Measurements from ENCODE around the gene MINDY1. TPM values are rescaled to one million over a fixed set of nuclear protein-coding genes. Genes with fewer than 3 reads are reported as not detected.

MINDY1 gene
- total RNA-seq, 2 experiments from 2014 or later: 14.6 to 15.1 TPM

DNA sequence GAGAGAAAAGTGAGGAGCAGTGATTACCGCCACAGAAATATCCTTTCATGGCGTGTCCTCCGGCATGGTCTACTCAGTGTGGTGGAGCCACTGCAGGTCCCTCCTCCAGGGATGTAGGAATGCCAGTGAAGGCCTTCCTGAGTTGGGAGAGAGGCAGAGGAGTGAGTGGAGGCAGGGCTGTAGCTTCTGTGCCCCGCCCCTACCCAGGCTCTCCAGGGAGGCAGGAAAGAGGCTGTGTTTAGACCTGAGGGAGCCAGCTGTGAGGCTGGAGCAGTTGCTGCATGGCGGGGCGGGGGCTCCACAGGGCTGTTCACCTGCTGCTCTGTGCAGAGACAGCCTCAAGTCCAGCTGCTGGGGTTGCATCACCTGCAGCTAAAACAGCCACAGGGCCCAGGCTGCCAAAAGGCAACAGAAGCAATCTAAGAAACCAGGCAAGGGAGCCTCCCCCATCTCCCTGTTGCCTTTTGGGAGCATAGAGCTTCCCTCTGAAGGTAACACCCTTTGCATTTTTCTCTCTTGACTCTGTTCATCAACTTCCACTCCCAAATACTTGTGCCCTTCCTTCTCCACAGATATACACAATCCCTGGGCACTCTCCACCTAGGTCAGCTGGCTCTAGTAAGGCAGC, 25.4 kb downstream of the MINDY1 start:
- no peak for DNase-seq
- CTCF ChIA-PET: interaction anchor here (0.6 to 14.7 kb wide), 8 partner anchors 7 to 412 kb away, joined by 3 to 171 read pairs (median 4); partner anchors contain the start of genes MINDY1 and MLLT11
- Mint-ChIP-seq H3K36me3 (ENCODE audit: low read depth) (no peaks in the 10 kb centered on the region), H3K27me3 (ENCODE audit: low read depth) (no peaks in the 10 kb centered on the region), H3K4me3 (no peak overlapping the region), H3K4me1 (ENCODE audit: low read depth) (peaks cover 30% of the 10 kb centered on the region), H3K27ac (no peak overlapping the region), H3K9me3 (no peaks in the 10 kb centered on the region)
- intact Hi-C loops (cut with micrococcal nuclease): no loop called here

DNA sequence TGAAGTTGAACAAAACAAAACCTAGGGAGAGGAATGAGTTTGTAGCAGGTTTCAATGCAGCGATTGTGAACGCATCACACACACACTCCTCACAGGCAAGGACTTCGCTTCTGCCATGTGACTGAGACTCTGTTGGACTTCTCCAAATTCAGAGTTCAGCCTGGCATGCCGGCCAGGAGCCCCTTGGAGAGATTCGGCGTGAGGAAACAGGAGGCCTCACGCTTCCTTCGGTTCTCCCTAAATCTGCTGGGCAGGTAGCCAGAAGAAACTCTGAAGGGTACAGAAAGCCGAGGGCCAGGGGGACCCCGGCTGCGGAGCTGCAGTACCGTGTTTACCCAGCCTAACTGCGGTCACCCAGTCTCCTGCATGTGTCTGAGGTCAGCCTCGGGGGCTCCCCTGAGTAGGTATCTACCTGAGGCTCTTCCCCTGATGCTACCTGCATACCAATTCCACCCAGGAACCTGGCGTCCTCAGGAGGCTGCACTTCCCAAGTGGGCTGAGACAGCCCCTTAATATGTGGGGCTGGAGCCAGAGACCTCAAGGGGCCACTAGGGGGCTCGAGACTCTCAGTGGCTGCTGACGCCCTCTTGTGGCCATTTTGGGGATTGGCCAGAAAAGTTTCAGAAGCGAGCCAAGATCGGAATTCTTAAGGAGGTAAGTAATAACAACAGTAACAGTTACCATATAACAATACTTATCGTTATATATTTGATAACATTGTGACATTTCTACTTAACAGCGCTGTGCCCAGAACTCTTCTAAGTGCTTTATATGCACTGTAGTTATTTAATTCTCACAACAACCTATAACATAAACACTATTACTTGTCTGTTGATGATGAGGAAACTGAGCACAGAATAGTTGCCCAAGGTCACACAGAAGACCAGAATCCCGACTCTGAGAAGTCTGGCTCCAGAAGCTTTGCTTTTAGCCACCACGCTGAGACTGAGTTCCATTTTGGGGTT, 27.3 kb downstream of the MINDY1 start:
- CTCF ChIA-PET: interaction anchor here (0.5 to 14.7 kb wide), 11 partner anchors 9 to 417 kb away, joined by 3 to 171 read pairs (median 5); partner anchors contain the start of genes MINDY1 and MLLT11
- Mint-ChIP-seq H3K36me3 (ENCODE audit: low read depth) (no peaks in the 10 kb centered on the region), H3K27ac (peak overlapping the region; percentile 53), H3K4me3 (peak overlapping the region; percentile 43), H3K4me1 (ENCODE audit: low read depth) (peaks cover 39% of the 10 kb centered on the region), H3K9me3 (no peaks in the 10 kb centered on the region), H3K27me3 (ENCODE audit: low read depth) (no peaks in the 10 kb centered on the region)
- peak; percentile 94 for DNase-seq
- intact Hi-C loops (cut with micrococcal nuclease): loop anchor here (1.0 to 10.0 kb wide), 10 partner anchors 17 to 615 kb away; partner anchors contain the start of genes ARNT, CTSS, MINDY1 and RPRD2

DNA sequence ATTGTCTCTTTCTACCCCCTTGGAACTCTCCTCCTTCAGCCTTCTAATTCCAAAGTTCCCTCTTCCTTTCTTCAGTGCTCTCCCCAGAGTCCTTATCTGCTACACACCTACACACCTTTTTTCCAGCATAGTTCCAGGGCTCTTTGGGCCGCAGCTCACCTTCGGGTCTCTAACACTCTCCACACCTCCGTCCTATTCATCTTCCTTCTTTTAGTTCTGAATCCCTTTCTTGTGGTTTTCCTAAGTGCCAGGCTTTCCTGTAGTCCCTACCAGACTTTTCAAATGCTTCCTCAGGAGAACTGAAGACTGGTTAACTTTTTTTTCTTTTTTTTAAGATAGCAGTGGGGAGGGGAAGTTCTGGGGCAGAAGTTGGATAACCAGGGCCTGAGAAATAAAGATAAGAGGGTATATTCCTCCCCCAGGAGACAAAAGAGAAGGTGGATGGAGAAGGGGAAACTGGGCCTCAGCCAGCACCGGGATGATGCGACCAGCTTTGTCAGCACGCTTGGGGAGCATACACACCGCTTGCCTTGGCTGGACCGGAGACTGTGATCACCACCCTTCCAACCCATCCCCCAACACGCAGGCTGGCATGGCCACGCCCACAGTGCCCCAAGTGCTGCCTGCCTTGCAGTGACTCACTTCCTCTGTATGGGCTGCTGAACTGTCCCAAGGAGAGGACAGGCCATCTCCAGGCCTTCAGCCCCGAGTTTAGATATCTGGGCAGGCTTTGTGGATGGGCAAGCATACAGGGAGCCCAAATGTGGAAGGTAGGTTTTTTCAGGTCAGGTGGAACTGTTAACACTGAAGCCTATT, 29.6 kb downstream of the MINDY1 start:
- Mint-ChIP-seq H3K36me3 (ENCODE audit: low read depth) (peaks cover 2% of the 10 kb centered on the region), H3K27ac (peak overlapping the region; percentile 75), H3K27me3 (ENCODE audit: low read depth) (no peaks in the 10 kb centered on the region), H3K4me3 (peak overlapping the region; percentile 44), H3K9me3 (no peaks in the 10 kb centered on the region), H3K4me1 (ENCODE audit: low read depth) (peaks cover 51% of the 10 kb centered on the region)
- CTCF ChIA-PET: interaction anchor here (0.6 to 14.7 kb wide), 5 partner anchors 9 to 985 kb away, joined by 3 to 171 read pairs (median 6); partner anchors contain the start of gene MINDY1
- DNase-seq: peak; percentile 86
- intact Hi-C loops (cut with micrococcal nuclease): loop anchor here (1.0 to 10.0 kb wide), 6 partner anchors 51 to 612 kb away; partner anchors contain the start of genes ARNT, CTSS, RPRD2 and SETDB1

DNA sequence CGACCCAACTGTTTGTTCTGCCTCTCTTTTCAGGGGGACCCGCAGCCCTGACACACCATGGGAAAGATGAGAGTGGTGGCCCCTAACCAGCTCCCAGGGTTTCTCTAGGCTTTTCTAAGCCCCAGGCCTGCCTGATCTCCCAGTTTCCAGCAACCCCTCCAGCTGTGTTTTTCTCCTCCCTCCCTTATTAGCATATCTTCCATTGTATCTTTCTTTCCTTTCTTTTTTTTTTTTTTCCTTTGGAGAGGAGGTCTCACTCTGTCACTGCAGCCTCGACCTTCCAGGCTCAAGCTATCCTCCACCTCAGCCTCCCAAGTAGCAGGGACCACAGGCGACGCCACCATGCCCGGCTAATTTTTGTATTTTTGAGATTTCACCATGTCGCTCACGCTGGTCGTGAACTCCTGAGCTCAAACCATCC, 30.3 kb downstream of the MINDY1 start:
- CTCF ChIA-PET: interaction anchor here (0.7 to 14.7 kb wide), 7 partner anchors 8 to 460 kb away, joined by 3 to 171 read pairs (median 5); partner anchors contain the start of gene MINDY1
- intact Hi-C loops (cut with micrococcal nuclease): loop anchor here (2.0 to 10.0 kb wide), 5 partner anchors 99 to 612 kb away; partner anchors contain the start of genes ARNT, CTSS and RPRD2
- peak overlapping the region; percentile 75 for H3K27ac Mint-ChIP-seq
- DNase-seq: no peak
- peak overlapping the region; percentile 57 for H3K4me3 Mint-ChIP-seq
- peaks cover 58% of the 10 kb centered on the region for H3K4me1 Mint-ChIP-seq (ENCODE audit: low read depth)
- H3K27me3 Mint-ChIP-seq (ENCODE audit: low read depth): no peaks in the 10 kb centered on the region
- no peaks in the 10 kb centered on the region for H3K9me3 Mint-ChIP-seq
- H3K36me3 Mint-ChIP-seq (ENCODE audit: low read depth): peaks cover 2% of the 10 kb centered on the region

DNA sequence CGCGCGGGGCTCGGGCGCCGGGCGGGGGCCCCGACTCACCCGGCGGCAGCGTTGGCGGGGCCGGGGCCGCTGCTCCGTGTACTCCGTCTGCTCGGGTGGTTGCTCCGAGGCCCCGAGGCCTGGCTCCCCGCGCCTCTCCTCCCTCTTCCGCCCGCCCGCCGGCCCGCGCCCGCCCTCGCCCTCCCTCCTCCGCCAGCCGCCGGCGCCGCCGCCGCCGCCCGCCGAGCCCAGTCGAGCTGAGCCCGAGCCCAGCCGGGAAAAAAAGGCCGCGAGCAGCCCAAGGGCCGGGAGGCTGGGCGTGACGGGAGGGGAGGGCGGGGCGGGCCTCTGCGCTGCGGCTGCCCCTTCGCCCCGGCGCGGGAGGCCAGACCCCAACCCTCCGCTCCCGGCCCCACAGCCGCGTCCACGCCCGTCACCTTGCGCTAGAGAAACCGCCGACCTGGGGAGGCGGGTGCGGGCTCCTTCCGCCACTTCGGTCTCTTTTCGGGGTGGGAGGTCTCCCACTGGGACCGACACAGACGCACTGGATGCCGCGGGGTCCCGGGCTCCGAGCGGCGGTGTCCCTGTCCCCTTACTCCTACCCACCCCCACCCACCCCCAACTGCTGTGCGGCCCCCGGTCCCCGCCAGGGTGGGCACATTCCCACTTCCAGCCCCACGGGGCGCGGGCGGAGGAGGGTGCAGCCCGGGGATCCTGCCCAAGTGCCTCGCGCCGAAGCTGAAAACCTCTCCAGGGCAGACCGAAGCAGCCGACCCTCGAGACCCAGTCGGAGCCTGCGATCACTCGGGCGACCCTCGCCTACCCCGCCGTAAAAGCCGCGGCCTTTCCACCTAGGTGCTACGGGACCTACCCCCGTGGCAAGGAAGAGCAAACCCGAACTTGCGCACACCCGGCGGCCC, 31.9 kb downstream of the MINDY1 start, which contains the start of gene CERS2:
Gene CERS2, minus strand, starts transcription at position 256 of the 899 bp plus-strand sequence. CDS start 5,745 bp downstream, outside the sequence.
- H3K9me3 Mint-ChIP-seq: no peaks in the 10 kb centered on the region
- DNase-seq: peak; percentile 80
- CTCF ChIA-PET: interaction anchor here (0.7 to 14.7 kb wide), 4 partner anchors 10 to 182 kb away, joined by 3 to 171 read pairs (median 8); partner anchors contain the start of gene MINDY1
- H3K4me3 Mint-ChIP-seq: peak within 1 kb of the TSS; percentile 85
- intact Hi-C loops (cut with micrococcal nuclease): loop anchor here (5.0 to 10.0 kb wide), 4 partner anchors 98 to 610 kb away; partner anchors contain the start of genes ARNT, CTSS and RPRD2
- peaks cover 71% of the 10 kb centered on the region for H3K4me1 Mint-ChIP-seq (ENCODE audit: low read depth)
- no peaks in the 10 kb centered on the region for H3K27me3 Mint-ChIP-seq (ENCODE audit: low read depth)
- peaks cover 3% of the 10 kb centered on the region for H3K36me3 Mint-ChIP-seq (ENCODE audit: low read depth)
- H3K27ac Mint-ChIP-seq: peak within 1 kb of the TSS; percentile 86

DNA sequence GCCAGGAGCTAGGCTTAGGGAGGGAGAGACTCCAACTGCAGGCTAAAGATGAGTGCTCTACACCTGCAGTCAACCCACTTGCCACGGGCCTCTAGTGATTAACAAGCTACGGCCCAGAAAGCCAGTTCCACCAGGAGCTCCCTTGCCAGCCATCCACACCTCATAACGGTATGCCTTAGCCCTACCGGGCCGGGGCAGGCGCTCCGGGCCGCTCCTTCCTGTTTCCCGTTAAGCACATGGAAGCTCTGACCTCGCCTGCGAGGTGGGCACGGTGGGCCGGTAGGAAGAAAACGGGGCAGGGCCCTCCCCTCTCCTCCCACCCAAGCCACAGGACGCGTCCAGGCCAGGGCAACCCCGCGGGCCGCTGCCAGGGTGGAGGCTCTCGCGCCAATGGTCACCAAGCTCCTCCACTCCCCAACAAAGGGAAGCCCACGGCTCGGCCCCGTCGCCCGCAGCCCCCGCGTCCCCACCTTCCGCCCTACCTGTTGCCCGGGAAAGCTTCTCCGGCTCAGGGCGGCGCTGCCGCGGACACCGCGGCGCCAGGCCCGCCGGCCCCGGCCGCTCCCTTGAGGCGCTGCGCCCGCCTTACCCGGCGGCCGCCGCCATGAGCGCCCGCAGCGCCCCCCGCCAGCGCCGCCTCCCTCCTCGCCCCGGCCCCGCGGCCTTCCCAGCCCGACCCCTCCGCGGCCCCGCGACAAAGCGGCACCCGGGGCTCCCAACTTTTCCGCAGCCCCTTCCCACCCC, 32.7 kb downstream of the MINDY1 start:
- CTCF ChIA-PET: interaction anchor here (14.7 kb wide), 1 partner anchor 24 kb away, joined by 171 read pairs; no protein-coding TSS in a partner anchor
- Mint-ChIP-seq H3K27me3 (ENCODE audit: low read depth) (no peaks in the 10 kb centered on the region), H3K27ac (peak overlapping the region; percentile 86), H3K4me3 (peak overlapping the region; percentile 85), H3K9me3 (no peaks in the 10 kb centered on the region), H3K4me1 (ENCODE audit: low read depth) (peaks cover 64% of the 10 kb centered on the region), H3K36me3 (ENCODE audit: low read depth) (peaks cover 3% of the 10 kb centered on the region)
- intact Hi-C loops (cut with micrococcal nuclease): loop anchor here (10.0 kb wide), 1 partner anchor 609 kb away; the partner anchor contains the start of gene RPRD2
- DNase-seq: peak; percentile 61

DNA sequence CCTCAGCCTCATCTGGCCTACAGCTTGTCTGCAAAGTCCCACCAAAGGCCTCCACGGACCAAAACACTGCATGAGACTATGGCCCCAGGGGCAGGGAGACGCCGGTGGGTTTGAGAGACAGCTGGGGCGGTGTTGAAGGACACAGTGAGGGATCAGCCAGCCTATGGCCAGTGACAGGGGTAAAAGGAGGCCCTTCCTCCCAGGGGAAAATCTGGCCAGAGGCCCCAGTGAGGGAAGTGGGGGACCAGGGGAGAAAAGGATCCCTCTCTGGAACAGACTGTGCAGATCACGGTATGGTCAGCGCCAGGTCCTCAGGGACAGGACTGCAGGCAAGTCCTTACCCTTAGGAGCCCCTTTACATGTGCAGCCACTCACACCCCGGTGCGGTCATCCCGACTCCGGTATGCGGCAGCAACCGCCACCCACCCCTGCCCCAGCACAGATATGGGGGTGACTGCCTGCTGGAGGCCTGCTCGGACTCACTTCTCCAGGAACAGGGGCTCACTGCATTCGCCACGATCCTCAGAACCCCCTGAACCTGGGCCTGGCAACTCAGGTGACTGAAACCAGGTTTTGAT, 33.4 kb downstream of the MINDY1 start:
- peak overlapping the region; percentile 85 for H3K4me3 Mint-ChIP-seq

DNA sequence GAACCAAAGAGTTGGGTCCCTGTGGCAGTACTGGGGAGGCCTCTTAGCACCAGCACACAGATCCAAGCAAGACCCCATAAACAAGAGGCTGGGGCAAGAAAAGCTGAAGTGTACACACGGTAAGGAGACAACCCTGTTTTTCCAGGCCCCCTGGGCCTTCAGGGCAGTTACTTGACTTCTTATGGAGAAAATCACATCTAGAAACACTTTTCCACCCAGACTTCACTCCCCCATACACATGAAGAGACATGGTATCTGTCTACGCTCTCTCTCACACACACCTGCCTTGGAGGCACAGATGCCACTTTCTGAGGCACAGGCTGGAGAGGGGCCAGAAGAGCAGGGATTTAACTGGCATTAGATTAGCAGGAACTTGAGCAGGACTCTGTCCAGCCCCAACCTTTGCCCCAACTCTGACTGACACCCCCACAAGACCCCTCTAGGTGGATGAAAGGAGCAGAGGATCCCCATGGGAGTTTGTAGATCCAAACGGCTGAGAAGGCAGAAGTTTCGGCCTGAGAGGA, 34.2 kb downstream of the MINDY1 start:
- Mint-ChIP-seq H3K4me1 (ENCODE audit: low read depth) (peaks cover 54% of the 10 kb centered on the region), H3K27ac (peak overlapping the region; percentile 86), H3K36me3 (ENCODE audit: low read depth) (peaks cover 9% of the 10 kb centered on the region), H3K9me3 (no peaks in the 10 kb centered on the region), H3K27me3 (ENCODE audit: low read depth) (no peaks in the 10 kb centered on the region), H3K4me3 (peak overlapping the region; percentile 85)
- intact Hi-C loops (cut with micrococcal nuclease): loop anchor here (10.0 kb wide), 1 partner anchor 608 kb away; the partner anchor contains the start of gene RPRD2
- CTCF ChIA-PET: no interaction called here
- no peak for DNase-seq

More for the DNA sequence above, 33.4 kb downstream of the MINDY1 start:
- peak overlapping the region; percentile 86 for H3K27ac Mint-ChIP-seq
- intact Hi-C loops (cut with micrococcal nuclease): loop anchor here (10.0 kb wide), 1 partner anchor 609 kb away; the partner anchor contains the start of gene RPRD2
- H3K27me3 Mint-ChIP-seq (ENCODE audit: low read depth): no peaks in the 10 kb centered on the region
- peak; percentile 29 for DNase-seq
- H3K4me1 Mint-ChIP-seq (ENCODE audit: low read depth): peaks cover 59% of the 10 kb centered on the region
- H3K9me3 Mint-ChIP-seq: no peaks in the 10 kb centered on the region
- CTCF ChIA-PET: interaction anchor here (14.7 kb wide), 1 partner anchor 25 kb away, joined by 171 read pairs; no protein-coding TSS in a partner anchor
- H3K36me3 Mint-ChIP-seq (ENCODE audit: low read depth): peaks cover 3% of the 10 kb centered on the region

DNA sequence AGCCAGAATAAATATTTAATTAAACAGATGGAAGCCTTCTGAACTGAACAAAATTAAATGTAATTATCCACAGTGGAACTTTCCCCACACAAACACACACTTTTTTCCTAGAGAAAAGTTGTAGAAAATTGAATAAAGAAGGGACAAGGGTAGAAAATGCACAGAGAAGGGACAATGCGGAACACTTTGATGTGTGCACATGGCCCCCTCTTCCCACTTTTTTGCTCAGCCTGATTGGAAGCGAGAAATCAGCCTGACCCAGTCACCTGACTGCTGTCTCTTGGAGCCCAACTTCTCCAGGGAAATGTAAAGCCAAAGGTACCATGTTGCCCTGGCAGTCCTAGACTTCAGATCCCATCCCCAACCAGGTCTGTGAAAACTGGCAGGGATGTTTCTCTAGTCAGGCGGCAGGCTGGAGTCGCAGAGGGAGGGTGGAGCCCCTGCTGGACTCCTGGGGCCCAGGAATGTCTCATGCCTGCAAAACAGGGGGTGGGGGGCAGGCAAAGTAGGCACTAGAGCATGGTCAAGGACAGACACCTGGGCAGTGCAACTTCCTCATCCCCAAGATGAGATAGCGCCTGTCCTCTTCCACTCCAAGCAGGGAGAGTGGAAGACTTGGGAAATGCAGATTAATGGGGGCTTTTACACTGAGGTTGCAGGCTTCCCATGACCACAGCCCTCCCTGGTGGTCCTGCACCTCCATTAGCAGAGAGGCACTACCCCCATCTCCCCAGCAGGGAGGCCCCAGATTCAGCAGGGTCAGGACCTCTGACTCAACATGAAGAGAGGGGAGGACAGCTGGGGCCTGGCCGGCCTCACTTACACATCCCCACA, 34.9 kb downstream of the MINDY1 start:
- intact Hi-C loops (cut with micrococcal nuclease): loop anchor here (10.0 kb wide), 1 partner anchor 607 kb away; the partner anchor contains the start of gene RPRD2
- H3K27ac Mint-ChIP-seq: peak overlapping the region; percentile 86
- CTCF ChIA-PET: no interaction called here
- DNase-seq: no peak
- peaks cover 47% of the 10 kb centered on the region for H3K4me1 Mint-ChIP-seq (ENCODE audit: low read depth)
- peaks cover 13% of the 10 kb centered on the region for H3K36me3 Mint-ChIP-seq (ENCODE audit: low read depth)
- peak overlapping the region; percentile 85 for H3K4me3 Mint-ChIP-seq
- no peaks in the 10 kb centered on the region for H3K9me3 Mint-ChIP-seq
- no peaks in the 10 kb centered on the region for H3K27me3 Mint-ChIP-seq (ENCODE audit: low read depth)

All from activated naive CD4-positive, alpha-beta T cell treated with anti-CD3 and anti-CD28 coated beads for 36 hours (primary cell).